Stimulated activated CD4-positive, alpha-beta T cell treated with anti-CD3 and anti-CD28 coated beads, TNF-alpha, amount 100 ng/mL, for 24 hours (primary cell): ENCODE results near the gene PCDHB11.
"Not testable (repeated sequence)": the region's sequence is repeated elsewhere in the genome, so short reads cannot be mapped to it uniquely, and the experiment has no call there.

Experiments
- DNase-seq, 3 experiments: peaks; one replicate each; pipeline ENCODE4 v3.0.0-alpha.2; 2020; ENCODE audit warnings: low read depth in 3 of 3

Gene PCDHB11

GRCh38 chr5:141236516-141237313 lies 37.3 kb downstream of the PCDHB11 start:
- DNase-seq, result no peak

GRCh38 chr5:141241496-141241895 lies 42.1 kb downstream of the PCDHB11 start:
- no peak for DNase-seq

GRCh38 chr5:141245250-141245717 lies 45.9 kb downstream of the PCDHB11 start, which contains the start of gene PCDHB15:
Gene PCDHB15, plus strand, starts transcription at chr5:141245395. Its CDS starts 184 bp downstream, at chr5:141245579.
- peak in 1 of 3 experiments; percentile 7 for DNase-seq

GRCh38 chr5:141246971-141247370 lies 47.5 kb downstream of the PCDHB11 start:
- not testable (repeated sequence) for DNase-seq

- not testable (repeated sequence) for DNase-seq
Observed at GRCh38 chr5:141247434-141247833, 48.0 kb downstream of the PCDHB11 start.

GRCh38 chr5:141250576-141250975 lies 51.1 kb downstream of the PCDHB11 start:
- no peak for DNase-seq
